Measurements from ENCODE around the gene CDK5RAP2. TPM values are rescaled to one million over a fixed set of nuclear protein-coding genes. Genes with fewer than 3 reads are reported as not detected.
A peak's percentile ranks its signal among the peaks of the same experiment; 100 is the strongest.

The CDK5RAP2 gene
- polyA plus RNA-seq, 3 donors, result 64.8 to 74.7 (median 73.2) TPM

DNA sequence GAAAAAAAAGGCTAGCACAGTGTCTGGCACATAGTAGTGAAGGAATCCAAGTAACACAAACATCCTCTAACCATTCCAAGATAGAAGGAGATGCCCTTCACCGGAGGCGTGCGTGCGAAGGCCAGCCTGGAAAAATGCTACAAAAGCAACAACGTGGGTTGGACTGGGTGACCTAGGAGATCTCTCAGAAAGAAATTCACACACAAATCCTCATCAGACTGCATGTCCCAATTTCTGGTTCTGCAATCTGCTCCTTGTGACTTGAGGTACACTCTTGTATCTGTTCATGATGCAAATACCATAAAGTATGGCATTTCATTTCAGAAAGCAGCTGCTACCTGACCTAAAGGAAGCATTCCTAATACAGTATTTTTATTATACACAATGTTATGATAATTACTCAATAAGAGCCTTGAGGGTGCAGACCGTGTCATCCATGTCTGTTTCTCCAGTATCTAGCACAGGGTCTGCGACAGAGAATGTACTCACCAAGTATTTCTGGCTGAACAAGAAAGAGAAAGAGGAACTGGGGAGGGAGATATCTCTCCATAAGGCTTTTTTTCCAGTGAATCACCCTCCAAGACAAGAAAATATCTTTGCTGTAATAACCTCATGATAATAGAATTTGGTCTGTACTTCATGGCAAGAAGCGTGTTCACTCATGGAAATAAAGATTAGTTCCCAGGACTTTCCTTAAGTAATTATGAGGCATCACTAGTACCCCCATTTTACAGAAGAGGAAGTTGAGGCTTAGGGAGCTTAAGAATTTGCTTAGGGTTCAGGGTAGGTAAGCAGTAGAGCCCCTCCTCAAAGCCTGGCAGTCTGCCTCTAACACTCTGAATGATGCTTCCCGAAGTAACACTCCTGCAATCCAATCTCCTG is 138.3 kb downstream of the CDK5RAP2 start:
- DNase-seq, result no peak

DNA sequence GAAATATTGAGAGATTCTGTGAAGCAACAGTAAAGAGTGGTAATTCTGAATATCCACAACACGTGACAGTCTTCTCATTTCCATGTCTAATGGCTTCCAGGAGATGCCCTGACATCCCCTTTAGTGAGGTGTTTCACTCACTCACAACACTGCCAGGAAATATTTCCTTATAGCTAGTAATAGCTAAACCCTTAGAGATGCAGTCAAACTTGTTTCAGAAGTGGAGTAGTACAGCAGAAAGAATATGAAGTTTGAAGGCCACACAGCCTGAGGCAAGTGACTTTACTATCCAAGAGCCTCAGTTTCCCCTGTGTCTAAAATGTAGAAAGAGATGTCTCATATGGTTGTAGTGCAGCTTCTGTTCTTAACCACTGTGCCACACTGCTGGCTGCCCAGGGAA is 139.2 kb downstream of the CDK5RAP2 start:
- DNase-seq, result no peak

DNA sequence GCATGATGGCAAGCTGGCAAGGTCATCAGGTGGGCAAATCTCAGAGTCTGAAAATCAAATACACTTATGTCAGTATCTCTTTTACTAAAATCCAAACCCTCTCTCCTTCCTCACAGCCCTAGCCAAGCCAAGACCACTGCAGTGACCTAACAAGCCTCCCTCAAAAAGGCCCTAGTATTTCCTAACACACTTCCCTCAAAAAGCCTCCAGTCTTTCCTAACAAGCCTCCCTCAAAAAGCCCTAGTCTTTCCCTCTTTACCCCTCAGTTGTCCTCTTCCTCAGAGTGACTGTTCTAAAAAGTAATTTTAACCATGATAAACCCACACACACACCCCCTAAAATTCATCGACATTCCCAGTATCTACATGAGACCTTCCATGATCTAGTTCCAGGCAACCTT is 140.0 kb downstream of the CDK5RAP2 start:
- no peak for DNase-seq

DNA sequence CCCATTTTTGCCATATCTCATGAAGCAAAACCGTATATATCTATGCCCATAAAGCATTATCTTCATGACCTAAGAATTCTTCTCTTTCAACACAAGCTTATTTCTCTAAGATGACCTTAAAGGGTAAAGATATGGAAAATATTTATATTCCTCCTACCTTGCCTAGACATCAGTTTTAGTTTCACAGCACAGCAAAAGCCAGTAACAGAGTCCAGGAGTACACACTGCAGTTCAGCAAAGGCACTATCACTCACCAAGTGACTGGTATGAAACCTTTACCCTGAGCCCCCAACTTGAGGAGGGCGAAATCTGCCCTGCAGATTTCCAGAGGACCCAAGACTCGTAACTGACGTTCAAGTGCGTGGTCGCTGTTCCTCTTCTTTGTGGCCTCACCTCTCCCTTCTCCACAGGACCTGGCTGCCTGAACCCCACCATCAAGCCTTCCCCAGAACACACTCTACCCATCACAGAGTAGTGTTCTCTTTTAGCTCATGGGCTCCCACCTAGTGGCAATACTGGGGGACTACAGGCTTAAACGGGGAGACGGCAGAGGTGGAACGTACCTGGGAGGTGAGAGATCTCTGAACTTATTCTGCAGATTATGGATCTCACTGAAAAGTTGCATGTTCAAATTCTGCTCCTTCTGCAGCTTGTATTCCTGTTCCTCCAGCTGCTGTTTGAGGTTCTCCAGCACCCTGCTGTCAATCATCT is 141.0 kb downstream of the CDK5RAP2 start:
- no peak for DNase-seq

DNA sequence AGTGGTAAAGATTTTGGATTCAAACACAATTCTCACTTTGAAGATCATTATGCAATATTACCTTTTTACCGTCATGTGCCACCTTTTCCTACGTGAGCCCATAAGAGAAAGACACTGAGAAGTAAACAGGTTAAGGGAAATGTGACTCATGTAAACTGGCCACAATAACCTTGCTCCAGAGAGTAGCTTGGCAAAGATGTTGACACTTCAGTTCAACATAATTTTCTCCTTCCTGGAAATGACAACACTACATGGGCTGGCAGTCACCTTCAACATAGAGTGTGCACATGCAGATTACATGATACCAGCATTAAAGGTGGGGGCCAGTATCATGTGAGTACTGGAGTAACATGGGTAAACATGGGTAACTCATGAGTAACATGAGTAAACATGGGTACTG is 141.9 kb downstream of the CDK5RAP2 start:
- no peak for DNase-seq

DNA sequence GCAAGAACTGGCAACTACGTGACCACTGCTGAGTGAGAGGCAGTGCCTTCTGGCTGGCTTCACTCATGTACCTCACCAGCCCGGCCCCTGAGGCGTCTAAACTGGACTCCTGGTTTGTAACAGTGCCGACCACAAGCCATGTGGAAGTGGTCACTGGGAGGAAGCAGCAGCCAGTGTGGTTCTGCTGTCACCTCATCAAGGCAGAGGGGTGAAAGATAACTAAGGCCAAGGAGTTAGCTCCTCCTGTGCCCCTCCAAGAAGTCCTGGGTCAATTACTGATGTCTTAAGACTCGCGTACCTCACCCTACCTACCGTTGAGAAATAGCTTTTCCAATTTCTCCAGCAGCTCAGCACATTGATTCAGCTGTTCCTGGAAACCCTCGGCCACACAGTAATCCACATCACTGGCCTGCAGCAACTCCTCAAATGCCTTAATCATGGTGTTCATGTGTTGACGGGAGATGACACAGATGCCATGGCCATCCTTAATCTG is 142.9 kb downstream of the CDK5RAP2 start:
- DNase-seq, result no peak

DNA sequence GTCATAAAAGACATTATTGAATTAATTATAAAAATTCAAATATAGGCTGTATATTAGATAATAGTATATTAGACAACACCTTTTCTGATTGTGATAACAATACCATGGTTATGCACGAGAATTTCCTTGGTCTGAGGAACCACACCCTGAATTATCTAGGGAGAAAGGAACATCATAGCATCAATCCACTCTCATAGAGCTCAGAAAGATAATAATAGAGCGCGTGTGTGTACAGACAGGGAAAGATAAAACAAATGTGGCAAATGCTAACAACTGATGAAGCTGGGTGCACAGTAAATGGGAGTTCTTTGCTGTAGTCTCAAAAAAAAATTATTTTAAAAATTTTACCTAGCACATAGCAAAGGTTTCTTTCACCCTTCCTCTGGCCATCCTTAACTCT is 143.5 kb downstream of the CDK5RAP2 start:
- DNase-seq, result no peak

DNA sequence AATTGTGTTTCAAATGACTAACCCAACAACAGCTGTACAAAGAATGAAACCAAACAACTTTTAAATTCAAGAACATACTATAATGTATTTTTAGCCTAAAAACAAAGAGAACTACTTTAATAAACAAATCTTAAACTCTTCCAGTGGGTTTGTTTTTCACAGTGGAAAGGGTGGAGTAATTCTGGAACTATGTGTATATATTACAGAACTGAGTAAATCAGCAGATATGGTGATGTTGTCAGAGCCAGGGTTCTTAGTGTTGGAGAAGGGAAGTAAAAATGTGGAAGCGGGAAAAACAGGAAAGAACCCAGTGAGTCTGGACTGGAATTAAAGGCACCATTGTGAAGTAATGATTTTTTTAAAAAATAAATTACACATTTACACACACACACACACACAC is 144.9 kb downstream of the CDK5RAP2 start:
- no peak for DNase-seq

DNA sequence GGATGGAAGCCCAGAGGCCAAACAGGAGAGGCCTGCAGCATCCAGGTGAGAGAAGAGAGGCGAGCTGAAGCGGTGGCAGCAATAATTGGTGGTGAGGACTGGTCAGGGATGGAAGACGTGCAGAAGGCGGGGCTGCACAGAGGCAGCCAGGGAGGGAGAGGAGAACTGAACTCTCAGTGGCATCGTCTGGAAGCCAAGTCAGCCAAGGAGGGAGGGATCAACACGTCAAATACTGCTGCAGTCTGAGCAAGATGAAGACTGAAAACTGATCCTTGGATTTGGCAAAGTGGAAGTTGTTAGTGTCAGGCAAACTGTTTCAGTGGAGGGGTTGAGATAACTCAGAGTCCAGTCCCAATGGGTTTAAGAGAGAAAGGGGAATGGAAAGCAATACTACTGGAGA is 145.4 kb downstream of the CDK5RAP2 start:
- DNase-seq, result no peak

DNA sequence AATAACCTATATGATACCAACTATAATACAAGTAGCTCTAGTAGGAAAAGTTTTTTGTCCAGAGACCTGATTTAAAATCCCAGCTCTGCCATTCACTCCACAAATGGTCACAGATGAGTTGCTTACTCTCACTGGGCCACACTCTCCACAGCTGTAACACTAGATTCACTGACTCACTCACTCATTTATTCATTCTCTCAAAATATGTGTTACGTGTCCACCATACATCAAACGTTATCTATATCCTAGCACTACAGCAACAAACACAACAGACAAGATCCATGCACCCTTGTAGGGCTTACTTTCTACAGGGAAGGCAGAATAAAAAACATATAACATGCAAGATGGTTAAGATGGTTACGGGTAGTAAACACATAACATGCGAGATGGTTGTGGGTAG is 146.3 kb downstream of the CDK5RAP2 start:
- DNase-seq, result no peak

DNA sequence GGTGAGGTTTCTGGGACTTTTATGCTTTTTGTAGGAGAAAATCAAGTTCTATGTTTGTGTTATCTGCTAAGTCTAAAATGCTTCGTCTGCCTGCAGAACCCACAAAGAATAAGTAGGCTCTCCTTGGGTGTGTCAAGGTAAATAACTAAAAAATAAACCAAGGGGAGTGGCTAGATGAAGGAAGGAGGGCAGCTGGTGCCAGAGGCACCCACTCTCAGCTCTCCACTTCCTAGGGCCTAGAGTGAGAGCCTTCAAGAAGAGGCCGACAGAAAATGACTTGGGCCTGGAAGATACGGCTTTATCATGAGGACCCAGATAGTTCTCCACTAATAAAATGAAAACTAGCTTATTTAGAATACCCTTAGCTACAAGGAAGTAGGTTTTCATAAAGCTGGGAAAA is 147.4 kb downstream of the CDK5RAP2 start:
- no peak for DNase-seq

DNA sequence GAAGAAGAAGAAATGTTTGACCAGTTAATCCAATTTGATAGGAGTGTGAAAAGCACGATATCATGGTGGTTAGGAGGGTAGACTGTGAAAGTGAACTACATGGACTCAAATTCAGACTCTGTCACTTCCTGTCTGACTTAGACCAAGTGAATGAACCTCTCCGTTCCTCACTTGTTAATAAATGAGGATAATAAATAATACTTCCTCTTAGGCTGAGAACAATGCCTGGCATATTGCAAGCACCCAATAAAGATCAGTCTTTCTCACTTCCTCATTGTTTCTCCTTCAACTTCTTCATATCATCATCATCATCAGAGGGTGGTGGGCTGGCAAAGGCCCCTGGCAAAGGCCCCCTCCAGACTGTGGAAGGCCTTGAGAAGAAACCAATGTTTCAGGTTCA is 148.7 kb downstream of the CDK5RAP2 start:
- no peak for DNase-seq

DNA sequence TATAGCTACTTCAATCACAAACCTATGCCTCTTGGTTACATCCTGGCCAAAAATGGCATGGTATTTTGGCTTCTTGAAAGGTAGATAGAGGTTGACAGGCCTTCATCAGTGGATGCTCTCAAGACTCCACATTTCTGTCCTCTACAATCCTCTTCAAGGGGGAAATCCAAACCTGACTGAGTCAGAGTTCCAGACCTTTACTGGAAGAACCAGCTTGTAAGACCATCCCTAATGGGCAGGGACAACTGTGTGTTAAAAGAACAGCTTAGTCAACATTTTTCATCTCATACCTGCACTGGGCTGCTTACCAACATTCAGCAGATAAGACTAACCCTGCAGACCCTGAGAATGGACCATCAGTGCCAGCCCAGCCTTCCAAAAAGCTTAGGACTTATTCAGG is 155.7 kb downstream of the CDK5RAP2 start:
- DNase-seq, result no peak

DNA sequence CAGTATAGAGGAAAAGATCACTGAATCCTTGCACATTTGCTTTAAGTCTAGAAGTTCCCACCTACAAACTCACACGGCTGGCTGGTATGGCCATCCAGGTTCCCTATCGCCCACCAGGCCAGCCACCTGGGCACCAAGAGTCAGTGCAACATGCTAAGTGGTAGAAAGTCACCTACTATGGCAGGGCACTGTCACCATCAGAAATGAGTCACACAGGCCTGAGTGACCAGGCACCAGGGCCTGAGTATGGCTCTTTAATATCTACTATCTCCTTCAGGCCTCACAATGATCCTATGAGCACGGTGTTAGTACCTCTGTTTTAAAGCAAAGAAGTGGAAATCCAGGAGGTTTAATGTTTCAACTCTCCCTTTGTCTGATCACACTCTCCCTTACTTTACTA is 156.2 kb downstream of the CDK5RAP2 start:
- no peak for DNase-seq

DNA sequence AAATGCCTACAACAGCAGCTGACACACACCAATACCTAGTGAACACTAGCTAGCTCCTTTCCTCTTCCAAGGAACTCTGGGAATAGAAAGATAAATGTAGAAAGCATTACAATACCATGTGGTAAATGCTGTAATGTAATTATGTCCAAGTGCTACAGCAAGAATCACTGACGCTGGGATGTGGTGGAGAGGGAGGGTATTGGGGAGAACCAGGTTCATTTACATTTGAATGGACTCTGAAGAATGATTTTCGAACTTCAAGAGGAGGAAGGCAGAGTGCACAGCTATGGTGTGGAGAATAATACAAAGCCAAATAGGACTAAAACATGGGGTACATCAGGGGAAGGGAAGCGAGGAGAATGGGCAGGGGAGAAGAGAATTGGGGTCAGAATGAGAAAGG is 158.0 kb downstream of the CDK5RAP2 start:
- DNase-seq, result no peak

DNA sequence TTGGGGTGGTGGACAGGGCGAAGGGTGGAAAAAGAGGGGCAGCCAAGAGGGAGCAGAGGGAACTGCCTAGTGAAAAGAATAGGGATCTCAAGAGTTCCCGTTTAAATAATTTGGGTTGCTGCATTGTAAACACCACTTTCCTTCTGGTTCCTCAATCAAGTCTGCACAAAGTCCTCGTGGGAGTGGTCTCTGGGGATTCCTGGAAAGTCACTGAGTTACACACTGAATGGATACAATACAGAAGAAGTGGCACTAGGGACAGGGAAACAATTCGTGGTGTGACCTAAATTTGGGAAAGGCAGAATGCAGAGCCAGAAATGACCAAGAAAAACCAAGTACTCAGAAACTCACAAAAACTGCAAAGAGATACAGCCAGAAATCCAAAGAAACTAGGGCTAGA is 161.7 kb downstream of the CDK5RAP2 start:
- DNase-seq, result no peak

DNA sequence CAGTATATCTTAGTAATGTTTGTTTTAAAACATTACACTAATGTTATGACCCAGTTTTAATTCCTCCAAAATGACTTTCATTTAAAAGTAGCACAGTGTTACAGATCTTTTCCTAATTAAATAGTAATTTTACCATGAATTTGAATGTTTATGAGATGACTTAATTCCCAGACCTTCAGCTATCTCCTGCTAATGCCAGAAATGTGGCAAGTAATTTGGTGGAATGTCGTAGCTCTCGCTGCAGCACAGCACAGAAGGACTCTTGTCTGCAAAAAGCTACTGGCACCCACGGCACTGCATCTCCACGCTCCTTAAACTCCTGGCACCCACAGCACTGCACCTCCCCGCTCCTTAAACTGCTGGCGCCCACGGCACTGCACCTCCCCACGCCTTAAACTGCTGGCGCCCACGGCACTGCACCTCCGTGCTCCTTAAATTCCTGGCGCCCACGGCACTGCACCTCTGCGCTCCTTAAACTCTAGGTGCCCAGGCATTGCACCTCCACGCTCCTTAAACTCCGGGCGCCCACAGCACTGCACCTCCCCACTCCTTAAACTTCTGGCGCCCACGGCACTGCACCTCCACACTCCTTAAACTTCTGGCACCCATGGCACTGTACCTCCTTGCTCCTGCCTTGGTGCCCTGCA is 163.1 kb downstream of the CDK5RAP2 start:
- no peak for DNase-seq

DNA sequence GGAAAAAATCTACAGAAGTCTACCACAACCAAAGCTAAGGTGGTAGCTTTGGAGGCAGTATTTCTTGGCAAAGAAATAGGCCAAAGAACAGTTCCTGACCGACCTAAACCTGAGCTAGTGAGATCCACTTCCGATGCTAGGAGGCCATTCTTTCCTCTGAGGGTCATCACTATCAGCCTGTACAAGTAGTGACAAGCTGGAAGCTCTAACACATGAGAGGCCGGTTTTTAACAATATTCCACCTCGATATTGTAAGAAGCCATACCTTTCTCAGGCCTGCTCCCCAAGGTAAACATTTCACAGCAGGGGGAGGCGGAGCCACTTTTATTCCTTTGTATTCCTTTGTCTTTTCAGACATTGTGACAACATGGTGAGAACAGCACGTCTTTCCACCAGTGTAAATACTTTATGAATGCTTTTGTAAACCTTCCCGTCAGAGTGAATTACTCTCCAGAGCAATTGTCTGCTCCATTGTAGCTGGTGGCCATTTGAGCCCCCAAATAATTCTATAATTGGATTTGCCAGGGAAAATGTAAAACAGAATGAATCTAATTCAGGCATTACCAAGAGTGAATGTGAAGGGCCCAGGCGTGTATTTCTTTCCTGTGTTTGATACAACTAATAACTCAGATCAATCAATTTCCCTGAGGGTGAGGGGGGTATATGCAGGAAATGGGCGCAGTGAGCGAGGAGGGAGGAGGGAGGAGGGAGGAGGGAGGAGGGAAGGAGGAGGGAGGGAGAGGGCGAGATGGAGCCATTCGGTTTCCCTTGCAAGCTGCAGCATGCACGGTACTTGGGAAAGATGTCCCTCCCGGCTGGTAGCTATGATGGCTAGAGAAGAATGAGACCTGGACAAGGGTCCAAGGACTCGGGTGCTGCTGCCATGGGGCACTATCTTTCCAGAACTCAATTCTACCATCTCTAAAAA is 166.6 kb downstream of the CDK5RAP2 start:
- no peak for DNase-seq

DNA sequence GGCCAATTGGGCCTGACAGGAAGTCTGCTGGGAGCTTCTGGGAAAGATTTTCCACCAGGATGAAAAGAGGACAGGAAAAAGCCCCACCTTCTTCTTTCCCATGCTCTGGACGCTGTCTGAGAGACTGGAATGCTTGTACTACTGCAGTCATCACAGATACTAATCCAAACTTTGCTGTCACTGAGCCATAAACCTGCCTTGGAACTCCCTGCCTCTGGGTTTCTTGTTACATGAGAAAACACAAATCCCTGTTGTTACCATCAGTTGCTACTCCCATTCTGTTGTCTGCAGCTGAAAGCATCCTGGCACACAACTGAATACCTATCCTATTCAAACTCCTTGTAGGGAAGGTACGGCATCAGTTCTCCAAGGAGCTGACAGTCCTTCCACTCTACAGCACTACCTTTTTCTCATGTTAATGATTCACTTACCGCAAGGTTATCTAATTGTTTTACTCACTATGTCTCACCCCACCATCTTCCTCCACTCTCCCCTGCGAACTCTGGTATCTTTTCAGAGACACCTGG is 167.5 kb downstream of the CDK5RAP2 start:
- peak; percentile 51 for DNase-seq

DNA sequence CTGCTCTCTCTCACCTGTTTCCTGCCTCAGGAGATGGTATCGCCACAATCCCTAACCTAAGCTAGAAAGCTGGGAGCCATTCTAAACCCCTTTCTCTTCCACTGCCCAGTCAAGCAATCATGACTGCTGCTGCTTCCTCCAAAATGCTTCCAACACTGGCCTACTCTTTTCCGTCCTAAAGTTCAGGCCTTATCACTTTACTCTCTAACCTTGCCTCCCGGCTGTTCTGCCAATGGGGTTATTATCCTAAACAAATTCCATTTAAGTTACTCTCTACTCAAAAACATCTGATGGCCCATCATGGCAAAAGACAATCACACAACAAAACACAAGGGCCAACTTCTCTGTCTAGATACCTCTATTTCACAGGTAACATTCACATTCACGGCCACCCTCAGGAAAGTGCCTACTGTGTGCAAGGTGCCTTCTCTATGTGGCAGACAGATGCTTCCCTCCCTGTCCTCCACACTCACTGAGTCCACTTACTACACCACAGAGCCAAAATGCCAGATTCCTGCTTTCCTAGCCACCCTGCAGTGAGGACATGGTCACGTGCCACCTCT is 168.0 kb downstream of the CDK5RAP2 start:
- no peak for DNase-seq

DNA sequence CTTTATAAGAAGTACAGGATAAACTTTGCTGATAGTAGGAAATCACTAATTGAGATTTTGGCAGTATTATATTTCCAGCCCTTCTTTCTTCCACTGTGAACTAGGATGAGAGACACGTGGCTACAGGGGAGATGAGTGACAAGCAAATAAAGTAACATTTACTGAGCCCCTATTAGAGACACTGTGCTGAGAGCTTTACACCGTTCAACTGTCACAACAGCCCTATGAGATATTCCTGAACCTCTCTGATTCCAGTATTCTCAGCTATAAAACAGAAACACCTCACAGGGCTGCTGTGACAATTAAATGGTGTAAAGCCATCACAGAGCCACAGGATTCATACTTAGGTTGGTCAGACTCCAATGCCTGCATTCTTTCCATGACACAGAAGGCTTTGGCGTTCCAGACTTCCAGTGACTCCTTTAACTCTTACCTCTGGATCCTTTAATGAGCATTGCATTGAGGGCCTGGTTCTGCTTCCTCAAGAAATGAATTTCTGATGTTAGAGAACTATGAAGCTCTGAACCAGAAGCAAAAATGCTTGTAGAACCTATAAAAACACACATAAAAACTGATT is 169.0 kb downstream of the CDK5RAP2 start:
- DNase-seq, result no peak

Data from renal pelvis (tissue), 4 donors.